A549 (cell line): ENCODE results near the gene IFNW1. TPM values are rescaled to one million over a fixed set of nuclear protein-coding genes. Genes with fewer than 3 reads are reported as not detected.

Experiments
- ATAC-seq, 2 experiments: fragments of 200-7000 bp in 1 of 2; fragments of >200 bp in 1 of 2; cut with Nextera tagmentation in 1 of 2; cut with Tn5 transposase in 1 of 2; 3 replicates each; pipeline versions ENCODE4 v1.8.0 to v1.9.1; 2018 to 2020; ENCODE audit warnings: mild to moderate bottlenecking in 1 of 2, moderate library complexity in 1 of 2
- CTCF ChIA-PET: fragments of 300-600 bp; sonication (Branson Sonifier 250); formaldehyde crosslinking; extraction: SDS; loops from one replicate; lab custom pipeline; 2021; ENCODE audit warnings: antibody characterized with exemption, inconsistent platforms; lab: Yijun Ruan, JAX
- POLR2A ChIA-PET: fragments of 350-600 bp; formaldehyde crosslinking; extraction: SDS; loops from one replicate; lab custom pipeline; 2021; ENCODE audit warnings: antibody characterized with exemption, inconsistent platforms; lab: Yijun Ruan, JAX
- DNase-seq, 2 experiments: peaks; one replicate each; pipeline versions ENCODE4 v3.0.0 to v3.0.0-alpha.2; 2011 to 2016; ENCODE audit warnings: low read depth in 1 of 2, low spot score in 1 of 2
- FAIRE-seq: peaks from 2 replicates; lab custom pipeline; 2011; peaks lifted over from hg19 to GRCh38; lab: Jason Lieb, UNC
- H3K27ac ChIP-seq, 2 experiments: fragments of >200 bp; sonication (Bioruptor Twin); formaldehyde crosslinking; 3 replicates each; pipeline ENCODE4 v1.5.1; 2016 to 2017
- H3K4me1 ChIP-seq: fragments of >200 bp; sonication (Bioruptor Twin); formaldehyde crosslinking; 3 replicates; pipeline ENCODE4 v1.6.1; 2016
- H3K4me2 ChIP-seq: fragments of >200 bp; sonication (Bioruptor Twin); formaldehyde crosslinking; 3 replicates; pipeline ENCODE4 v1.6.1; 2016
- H3K4me3 ChIP-seq: fragments of >200 bp; sonication (Bioruptor Twin); formaldehyde crosslinking; 3 replicates; pipeline ENCODE4 v1.5.1; 2016
- H3K9me3 ChIP-seq: fragments of >200 bp; sonication (Bioruptor Twin); formaldehyde crosslinking; 3 replicates; pipeline ENCODE4 v1.6.1; 2016
- CBX2 ChIP-seq: fragments of 200-600 bp; sonication (generic); IDR thresholded peaks from 2 replicates; pipeline ENCODE4 v1.6.1; 2016; ENCODE audit warnings: low read depth, mild to moderate bottlenecking, borderline replicate concordance
- CEBPB ChIP-seq, 2 experiments: fragments of >200 bp in 1 of 2; sonication (Bioruptor Twin) in 1 of 2; formaldehyde crosslinking in 1 of 2; IDR thresholded peaks; 2 replicates each; pipeline ENCODE4 v1.6.1; 2012 to 2016
- CHD4 ChIP-seq: fragments of 200-600 bp; sonication (generic); IDR thresholded peaks from 2 replicates; pipeline ENCODE4 v1.6.1; 2016; ENCODE audit warnings: antibody characterized with exemption, mild to moderate bottlenecking, borderline replicate concordance
- MAZ ChIP-seq: fragments of 150-350 bp; IDR thresholded peaks from 2 replicates; pipeline ENCODE4 v1.6.1; 2014; ENCODE audit warnings: antibody characterized with exemption, low read depth, low read length, borderline replicate concordance
- NFE2L2 ChIP-seq: fragments of 150-350 bp; conservative IDR thresholded peaks from 2 replicates; pipeline ENCODE4 v1.6.1; 2014; ENCODE audit warnings: low read length
- PHF8 ChIP-seq: fragments of 200-600 bp; sonication (generic); IDR thresholded peaks from 2 replicates; pipeline ENCODE4 v1.6.1; 2016; ENCODE audit warnings: low read depth, mild to moderate bottlenecking, antibody characterized with exemption, moderate library complexity, borderline replicate concordance
- RAD21 ChIP-seq, 2 experiments: fragments of >200 bp in 1 of 2; sonication (Bioruptor Twin) in 1 of 2; formaldehyde crosslinking in 1 of 2; IDR thresholded peaks in 1 of 2; conservative IDR thresholded peaks in 1 of 2; 2 replicates in 1 of 2; 3 replicates in 1 of 2; pipeline ENCODE4 v1.6.1; 2012 to 2018; ENCODE audit warnings: inconsistent platforms in 1 of 2
- RARB ChIP-seq: fragments of 250-450 bp; sonication (Bioruptor Pico); IDR thresholded peaks from 2 replicates; pipeline ENCODE4 v1.8.0; 2021; ENCODE audit warnings: mild to moderate bottlenecking, moderate library complexity
- RCOR1 ChIP-seq: fragments of 150-350 bp; IDR thresholded peaks from 2 replicates; pipeline ENCODE4 v1.6.1; 2014; ENCODE audit warnings: antibody characterized with exemption, low read length, low read depth
- SMC3 ChIP-seq: fragments of >200 bp; sonication (Bioruptor Twin); formaldehyde crosslinking; IDR thresholded peaks from 3 replicates; pipeline ENCODE4 v1.6.1; 2018; ENCODE audit warnings: inconsistent platforms
- SREBF2 ChIP-seq: fragments of 450-650 bp; IDR thresholded peaks from 2 replicates; pipeline ENCODE4 v1.6.1; 2014; ENCODE audit warnings: mild to moderate bottlenecking, moderate library complexity
- TFCP2L1 ChIP-seq: fragments of 250-450 bp; sonication (Bioruptor Pico); IDR thresholded peaks from 2 replicates; pipeline ENCODE4 v1.5.0; 2021; ENCODE audit warnings: mild to moderate bottlenecking
- ZC3H11A ChIP-seq: fragments of 450-650 bp; IDR thresholded peaks from 2 replicates; pipeline ENCODE4 v1.6.1; 2014; ENCODE audit warnings: antibody characterized with exemption, mild to moderate bottlenecking
- ZFP36 ChIP-seq: fragments of 450-650 bp; IDR thresholded peaks from 2 replicates; pipeline ENCODE4 v1.6.1; 2014; ENCODE audit warnings: borderline replicate concordance; ENCODE audit not compliant: partially characterized antibody
- WGBS: methylation state at CpG from one replicate; pipeline ENCODE4 v1.1.6; 2017; ENCODE audit errors: missing lambda C conversion rate; 5-methylcytosine and 5-hydroxymethylcytosine counted together
- polyA plus RNA-seq, 4 experiments: library from polyadenylated mRNA; depleted of rRNA in 3 of 4; stranded (reverse); fragments of >200 nt; fragmentation: RNase III in 1 of 4; extraction: RNeasy Plus Mini Kit Qiagen cat#74134 plus additional on column Dnase treatment in 1 of 4; gene quantifications; 2 replicates in 3 of 4; 3 replicates in 1 of 4; pipeline ENCODE4 v1.2.3, GENCODE V29; 2011 to 2017
- TF ChIP-seq, protein P1 (sequence below): IDR thresholded peaks from 2 replicates; pipeline ENCODE4 v1.6.1; 2012; ENCODE audit warnings: low read depth, borderline replicate concordance
- TF ChIP-seq, protein P2 (sequence below): fragments of >200 bp; sonication (Bioruptor Twin); formaldehyde crosslinking; IDR thresholded peaks from 3 replicates; pipeline ENCODE4 v1.5.1; 2016

IFNW1 gene
- polyA plus RNA-seq, 2 of the 4 experiments (the other 2 are of a cell fraction) = not detected

DNA sequence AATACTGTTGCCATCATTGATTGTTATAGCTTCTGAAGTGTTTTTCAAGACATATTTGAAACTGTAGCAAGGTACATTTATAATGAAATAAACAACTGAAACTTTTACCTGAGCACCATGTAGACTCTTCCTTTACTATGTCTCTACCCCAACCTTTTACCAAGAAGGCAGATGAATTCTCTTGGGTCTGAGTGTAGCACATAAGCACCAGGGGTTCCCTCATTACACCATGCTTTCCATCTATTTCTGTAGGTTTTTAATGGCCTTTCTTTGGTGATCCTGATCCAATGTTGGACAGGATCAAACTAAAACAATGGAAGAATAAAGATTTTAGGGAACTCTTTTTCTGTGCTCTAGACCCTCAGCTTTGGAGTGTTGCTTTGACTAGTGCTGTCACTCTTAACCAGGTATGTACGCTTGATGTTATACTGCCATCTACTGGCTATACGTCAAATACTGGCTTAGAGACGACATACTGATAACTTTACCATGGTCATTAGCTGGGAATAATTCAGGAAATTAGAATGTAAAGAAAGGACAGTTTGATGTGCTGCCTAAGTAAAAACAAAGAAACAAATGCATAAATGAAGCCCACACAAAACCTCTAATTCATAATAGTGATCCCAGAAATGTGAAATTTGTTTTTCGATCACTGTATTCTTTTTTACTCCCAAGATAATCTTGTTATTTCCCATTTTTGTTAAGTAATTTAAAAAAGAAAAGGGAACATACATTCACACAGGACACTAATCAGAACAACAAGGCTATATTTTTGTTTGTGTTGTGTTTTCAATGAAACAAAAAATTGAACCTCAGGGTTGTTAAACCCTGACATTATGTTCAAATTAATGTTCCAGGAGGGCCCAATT, 30.7 kb downstream of the IFNW1 start:
- POLR2A ChIA-PET = interaction anchor here (0.5 to 0.7 kb wide), 2 partner anchors 486 to 609 kb away, joined by 5 to 6 read pairs; no protein-coding TSS in a partner anchor
- DNase-seq (peak; percentile 40 to 77), ATAC-seq (peak; percentile 97 to 99), FAIRE-seq (peak; percentile 96)
- TF ChIP-seq PHF8 = no peak
- TF ChIP-seq, protein P1, sequence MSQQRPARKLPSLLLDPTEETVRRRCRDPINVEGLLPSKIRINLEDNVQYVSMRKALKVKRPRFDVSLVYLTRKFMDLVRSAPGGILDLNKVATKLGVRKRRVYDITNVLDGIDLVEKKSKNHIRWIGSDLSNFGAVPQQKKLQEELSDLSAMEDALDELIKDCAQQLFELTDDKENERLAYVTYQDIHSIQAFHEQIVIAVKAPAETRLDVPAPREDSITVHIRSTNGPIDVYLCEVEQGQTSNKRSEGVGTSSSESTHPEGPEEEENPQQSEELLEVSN = no peak
- TF ChIP-seq CHD4 = no peak
- peak; percentile 91 to 95 for TF ChIP-seq RAD21 (conservative IDR thresholded peaks at IDR 0.05 in 1 of 2, IDR thresholded peaks at IDR 0.05 in 1 of 2)
- peak; percentile 79 for TF ChIP-seq SMC3
- TF ChIP-seq, protein P2, sequence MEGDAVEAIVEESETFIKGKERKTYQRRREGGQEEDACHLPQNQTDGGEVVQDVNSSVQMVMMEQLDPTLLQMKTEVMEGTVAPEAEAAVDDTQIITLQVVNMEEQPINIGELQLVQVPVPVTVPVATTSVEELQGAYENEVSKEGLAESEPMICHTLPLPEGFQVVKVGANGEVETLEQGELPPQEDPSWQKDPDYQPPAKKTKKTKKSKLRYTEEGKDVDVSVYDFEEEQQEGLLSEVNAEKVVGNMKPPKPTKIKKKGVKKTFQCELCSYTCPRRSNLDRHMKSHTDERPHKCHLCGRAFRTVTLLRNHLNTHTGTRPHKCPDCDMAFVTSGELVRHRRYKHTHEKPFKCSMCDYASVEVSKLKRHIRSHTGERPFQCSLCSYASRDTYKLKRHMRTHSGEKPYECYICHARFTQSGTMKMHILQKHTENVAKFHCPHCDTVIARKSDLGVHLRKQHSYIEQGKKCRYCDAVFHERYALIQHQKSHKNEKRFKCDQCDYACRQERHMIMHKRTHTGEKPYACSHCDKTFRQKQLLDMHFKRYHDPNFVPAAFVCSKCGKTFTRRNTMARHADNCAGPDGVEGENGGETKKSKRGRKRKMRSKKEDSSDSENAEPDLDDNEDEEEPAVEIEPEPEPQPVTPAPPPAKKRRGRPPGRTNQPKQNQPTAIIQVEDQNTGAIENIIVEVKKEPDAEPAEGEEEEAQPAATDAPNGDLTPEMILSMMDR = peak; percentile 92
- H3K9me3 ChIP-seq = no peaks in the 10 kb centered on the region
- CTCF ChIA-PET = interaction anchor here (0.5 to 5.1 kb wide), 57 partner anchors 8 to 1653 kb away, joined by 3 to 35 read pairs (median 4); partner anchors contain the start of genes IFNB1 and MLLT3
- H3K4me1 ChIP-seq = no peaks in the 10 kb centered on the region
- 8% methylated on average over 4 of the region's 4 CpGs for WGBS
- no peak overlapping the region for H3K4me2 ChIP-seq
- H3K27ac ChIP-seq = no peak overlapping the region
- H3K4me3 ChIP-seq = no peak overlapping the region

DNA sequence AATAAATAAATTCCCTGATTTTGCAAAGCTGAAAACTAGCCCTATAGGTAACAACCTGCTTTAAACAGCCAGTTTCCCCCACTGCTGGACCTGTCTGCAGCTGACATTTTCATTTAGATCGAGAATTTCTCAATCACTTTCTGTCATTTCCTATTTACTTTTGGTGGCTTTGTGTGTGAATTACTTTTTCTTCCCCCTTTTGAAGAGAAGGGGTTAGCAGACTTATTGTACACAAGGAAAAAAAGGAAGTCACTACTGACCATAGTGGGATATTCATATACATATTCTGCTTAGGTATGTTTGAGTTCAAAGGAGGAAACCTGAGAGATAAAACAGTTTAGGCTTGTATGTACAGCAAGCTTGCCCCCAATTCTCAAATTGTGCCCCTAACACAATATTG, 36.8 kb downstream of the IFNW1 start:
- H3K27ac ChIP-seq = no peak overlapping the region
- no peak overlapping the region for H3K4me2 ChIP-seq
- FAIRE-seq (no peak), ATAC-seq (no peak), DNase-seq (no peak)
- H3K9me3 ChIP-seq = no peaks in the 10 kb centered on the region
- 5% methylated on average over 1 of the region's 1 CpG for WGBS
- ChIA-PET POLR2A (no interaction called here), CTCF (interaction anchor here (1.0 to 1.8 kb wide), 6 partner anchors 118 to 1640 kb away, joined by 3 to 10 read pairs (median 3); no protein-coding TSS in a partner anchor)
- no peak overlapping the region for H3K4me3 ChIP-seq
- H3K4me1 ChIP-seq = no peaks in the 10 kb centered on the region
- TF ChIP-seq CEBPB (IDR thresholded peaks at IDR 0.05) (no peak), CBX2 (no peak), TFCP2L1 (CRISPR knock-in tag) (no peak), MAZ (no peak), ZFP36 (no peak), RARB (CRISPR knock-in tag) (no peak)
- TF ChIP-seq, protein P1 = no peak

DNA sequence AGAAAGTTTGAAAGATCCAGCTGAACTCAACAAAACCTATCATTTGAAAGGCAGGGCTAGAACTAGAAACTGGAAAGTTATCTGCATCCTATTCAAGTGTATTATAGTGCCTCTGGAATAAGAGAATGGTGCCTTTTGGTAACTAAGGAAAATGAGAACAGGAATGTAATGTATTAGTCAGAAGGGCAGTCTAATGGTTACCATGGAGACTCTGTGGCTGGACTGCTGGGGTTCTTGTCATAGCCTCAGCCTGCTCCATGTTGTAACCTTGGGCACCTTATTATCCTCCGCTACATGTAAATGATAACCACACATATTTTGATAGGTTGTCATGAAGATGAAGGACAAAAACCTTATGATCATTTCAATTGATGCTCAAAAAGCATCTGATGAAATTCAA, 39.3 kb downstream of the IFNW1 start:
- no peak for FAIRE-seq
- Histone ChIP-seq H3K27ac (no peak overlapping the region), H3K4me3 (no peak overlapping the region), H3K9me3 (no peaks in the 10 kb centered on the region), H3K4me2 (no peak overlapping the region), H3K4me1 (no peaks in the 10 kb centered on the region)
- no peak; a peak in 1 of 6 replicates for ATAC-seq
- WGBS = 95% methylated on average over 1 of the region's 1 CpG
- POLR2A ChIA-PET = no interaction called here
- no peak for TF ChIP-seq RCOR1
- TF ChIP-seq NFE2L2 = no peak
- no peak for TF ChIP-seq SREBF2
- TF ChIP-seq ZC3H11A = no peak
- no peak for DNase-seq
- CTCF ChIA-PET = interaction anchor here (0.9 to 2.7 kb wide), 3 partner anchors 9 to 480 kb away, joined by 3 to 20 read pairs (median 3); partner anchors contain the start of gene MLLT3
